Dendritic cell treated with granulocyte-macrophage colony-stimulating factor and Interleukin-4, amounts not matched to agents 40 ng/mL and 50 ng/mL, for 4 days (primary cell): ENCODE results near the gene TTC23L.
A peak's percentile ranks its signal among the peaks of the same experiment; 100 is the strongest.

Source experiments
- H3K27ac Mint-ChIP-seq: one replicate; pipeline ENCODE4 v1.8.0; 2022; ENCODE audit warnings: mild to moderate bottlenecking, mixed read lengths
- H3K27me3 Mint-ChIP-seq: one replicate; pipeline ENCODE4 v1.8.0; 2022; ENCODE audit warnings: mild to moderate bottlenecking, mixed read lengths
- H3K36me3 Mint-ChIP-seq: one replicate; pipeline ENCODE4 v1.8.0; 2022; ENCODE audit warnings: low read depth, mixed read lengths
- H3K4me1 Mint-ChIP-seq: one replicate; pipeline ENCODE4 v1.8.0; 2022; ENCODE audit warnings: low read depth, mixed read lengths
- H3K4me3 Mint-ChIP-seq: one replicate; pipeline ENCODE4 v1.8.0; 2022; ENCODE audit warnings: mild to moderate bottlenecking, moderate library complexity, mixed read lengths
- H3K9me3 Mint-ChIP-seq: one replicate; pipeline ENCODE4 v1.8.0; 2022; ENCODE audit warnings: mixed read lengths
- intact Hi-C: fragments of 100-400 bp; cut with micrococcal nuclease; formaldehyde crosslinking; loops from one replicate; pipeline ENCODE4 v1.15.0; 2022

TTC23L gene

DNA sequence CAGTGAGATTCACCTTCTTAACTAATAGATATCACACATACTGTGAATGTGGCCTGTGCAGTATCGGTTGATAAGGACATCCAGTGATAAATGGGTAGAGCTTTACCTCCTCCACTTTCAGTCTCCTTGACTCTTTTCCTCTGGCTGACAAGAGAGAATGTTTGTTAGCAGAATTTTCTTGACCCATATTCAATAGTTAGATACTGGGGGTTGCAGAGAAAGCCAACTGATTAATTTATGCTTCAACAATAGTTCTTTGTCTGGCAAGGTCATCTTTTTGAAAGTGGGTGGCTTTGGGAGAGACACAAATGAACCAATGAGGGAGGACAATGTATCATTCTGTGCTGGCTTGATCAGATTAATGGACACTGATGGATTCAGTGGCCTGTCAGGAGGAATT lies 30.3 kb downstream of the TTC23L start:
- Mint-ChIP-seq H3K27ac (no peak overlapping the region), H3K27me3 (no peaks in the 10 kb centered on the region), H3K36me3 (no peaks in the 10 kb centered on the region), H3K4me3 (no peak overlapping the region), H3K9me3 (no peaks in the 10 kb centered on the region), H3K4me1 (peaks cover 11% of the 10 kb centered on the region)
- intact Hi-C loops, result no loop called here

DNA sequence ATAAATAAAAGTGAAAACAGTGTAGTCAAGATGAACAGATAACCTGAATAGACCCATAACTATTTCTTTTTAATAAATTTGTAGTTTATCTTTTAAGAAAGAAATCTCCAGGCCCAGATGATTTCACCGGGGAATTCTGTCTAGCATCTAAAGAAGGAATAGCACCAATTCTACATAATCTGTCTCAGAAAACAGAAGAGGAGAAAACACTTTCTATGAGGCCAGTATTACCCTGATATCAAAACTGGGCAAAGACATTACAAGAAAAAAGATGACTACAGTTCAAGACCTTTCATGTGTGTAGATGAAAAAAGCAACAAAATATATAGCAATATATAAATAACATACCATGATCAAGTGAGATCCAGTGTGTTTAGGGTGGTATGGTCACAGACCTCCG lies 31.4 kb downstream of the TTC23L start:
- H3K27ac Mint-ChIP-seq, result no peak overlapping the region
- intact Hi-C loops, result no loop called here
- H3K4me1 Mint-ChIP-seq, result peaks cover 7% of the 10 kb centered on the region
- H3K36me3 Mint-ChIP-seq, result no peaks in the 10 kb centered on the region
- H3K4me3 Mint-ChIP-seq, result no peak overlapping the region
- no peaks in the 10 kb centered on the region for H3K27me3 Mint-ChIP-seq
- H3K9me3 Mint-ChIP-seq, result no peaks in the 10 kb centered on the region

DNA sequence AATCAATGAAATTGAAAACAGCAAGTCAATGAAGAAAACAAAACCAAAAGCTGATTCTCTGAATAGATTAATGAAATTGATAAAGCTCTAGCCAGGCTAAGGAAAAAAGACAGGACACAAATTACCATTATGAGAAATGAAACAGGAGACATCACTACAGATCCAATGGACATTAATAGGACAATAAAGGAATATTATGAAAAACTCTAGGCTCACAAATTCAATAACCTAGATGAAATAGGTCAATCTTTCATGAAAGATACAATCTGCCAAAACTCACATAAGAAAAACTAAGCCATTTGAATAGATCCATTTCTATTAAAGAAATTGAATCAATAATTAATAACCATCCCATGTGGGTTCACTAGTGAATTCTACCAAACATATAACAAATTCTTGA lies 37.3 kb downstream of the TTC23L start:
- intact Hi-C loops, result no loop called here
- H3K36me3 Mint-ChIP-seq, result no peaks in the 10 kb centered on the region
- no peaks in the 10 kb centered on the region for H3K27me3 Mint-ChIP-seq
- H3K9me3 Mint-ChIP-seq, result peaks cover 9% of the 10 kb centered on the region
- no peak overlapping the region for H3K4me3 Mint-ChIP-seq
- no peaks in the 10 kb centered on the region for H3K4me1 Mint-ChIP-seq
- no peak overlapping the region for H3K27ac Mint-ChIP-seq

DNA sequence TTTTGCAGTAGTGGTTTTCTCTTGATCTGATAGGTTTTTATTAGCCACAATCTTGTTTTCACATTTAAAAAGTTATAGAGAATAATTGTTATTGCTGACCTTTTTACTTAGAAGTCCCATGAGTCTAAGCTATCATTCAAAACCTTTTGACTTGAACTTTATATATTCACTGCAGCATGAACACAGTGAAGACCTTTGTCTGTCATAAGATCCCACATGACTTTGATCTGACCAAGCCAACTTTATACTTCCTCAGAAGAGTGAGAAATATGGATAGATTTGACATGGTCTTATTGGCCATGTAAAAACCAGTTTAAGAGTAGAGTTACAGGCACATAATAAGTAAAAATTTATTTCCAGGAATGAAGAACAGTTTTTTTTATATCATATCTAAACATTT lies 42.3 kb downstream of the TTC23L start:
- Mint-ChIP-seq H3K27me3 (peaks cover 1% of the 10 kb centered on the region), H3K27ac (no peak overlapping the region), H3K4me1 (no peaks in the 10 kb centered on the region), H3K4me3 (no peak overlapping the region), H3K36me3 (no peaks in the 10 kb centered on the region), H3K9me3 (peaks cover 3% of the 10 kb centered on the region)
- intact Hi-C loops, result no loop called here

DNA sequence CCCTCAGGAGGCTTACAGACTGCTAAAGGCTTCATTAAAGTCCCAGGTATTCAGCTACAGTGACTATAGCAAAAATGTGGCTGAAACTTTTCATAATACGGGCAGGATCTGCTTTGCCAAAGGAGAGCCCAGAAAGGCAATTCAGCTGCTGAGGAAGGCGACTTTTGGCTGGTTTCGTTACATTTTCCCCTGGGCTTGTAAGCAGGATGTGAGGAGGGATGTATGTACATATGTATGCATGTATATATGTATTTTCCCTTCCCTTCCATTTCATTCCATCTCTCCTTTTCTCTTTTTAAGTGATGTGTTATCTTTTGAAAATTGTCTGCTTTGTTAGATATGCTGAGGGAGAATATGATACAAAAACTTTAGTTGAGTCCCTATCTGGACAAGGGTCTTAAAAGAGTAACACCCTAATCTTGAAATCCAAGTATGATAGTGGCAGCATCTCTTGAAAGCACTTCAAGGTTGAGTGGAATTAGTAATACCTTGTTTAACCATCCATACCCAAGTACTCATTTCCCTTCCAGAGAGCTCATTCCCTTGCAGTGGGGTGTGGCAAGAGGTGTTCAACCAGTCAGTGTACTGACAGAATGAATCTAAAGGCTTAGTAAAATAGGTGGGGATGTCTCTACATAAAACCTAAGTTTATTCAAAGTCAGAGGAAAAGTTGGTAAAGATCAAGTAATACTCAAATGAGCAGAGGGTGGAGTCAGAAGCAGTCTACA lies 47.6 kb downstream of the TTC23L start:
- no peak overlapping the region for H3K4me3 Mint-ChIP-seq
- intact Hi-C loops, result no loop called here
- H3K27me3 Mint-ChIP-seq, result peaks cover 1% of the 10 kb centered on the region
- H3K4me1 Mint-ChIP-seq, result no peaks in the 10 kb centered on the region
- H3K9me3 Mint-ChIP-seq, result no peaks in the 10 kb centered on the region
- H3K36me3 Mint-ChIP-seq, result no peaks in the 10 kb centered on the region
- H3K27ac Mint-ChIP-seq, result no peak overlapping the region

DNA sequence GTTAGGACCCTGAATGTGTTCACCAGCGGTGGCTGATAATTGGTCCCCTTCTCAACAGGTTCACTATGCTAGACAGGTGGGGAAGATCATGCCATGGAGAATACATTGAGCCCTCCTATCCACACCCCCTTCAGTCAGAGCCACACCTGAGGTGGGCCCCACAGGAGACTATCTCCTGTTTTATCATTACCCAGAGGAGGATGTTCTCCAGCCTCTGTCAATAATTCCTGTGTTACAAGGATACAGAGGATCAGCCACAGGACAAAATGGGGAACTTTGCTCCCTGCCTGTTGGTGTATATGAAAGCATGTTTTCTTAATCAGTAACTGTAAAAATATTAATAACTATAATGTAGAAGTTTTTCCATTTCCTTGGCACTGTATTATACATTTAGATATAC lies 50.4 kb downstream of the TTC23L start:
- H3K9me3 Mint-ChIP-seq, result no peaks in the 10 kb centered on the region

DNA sequence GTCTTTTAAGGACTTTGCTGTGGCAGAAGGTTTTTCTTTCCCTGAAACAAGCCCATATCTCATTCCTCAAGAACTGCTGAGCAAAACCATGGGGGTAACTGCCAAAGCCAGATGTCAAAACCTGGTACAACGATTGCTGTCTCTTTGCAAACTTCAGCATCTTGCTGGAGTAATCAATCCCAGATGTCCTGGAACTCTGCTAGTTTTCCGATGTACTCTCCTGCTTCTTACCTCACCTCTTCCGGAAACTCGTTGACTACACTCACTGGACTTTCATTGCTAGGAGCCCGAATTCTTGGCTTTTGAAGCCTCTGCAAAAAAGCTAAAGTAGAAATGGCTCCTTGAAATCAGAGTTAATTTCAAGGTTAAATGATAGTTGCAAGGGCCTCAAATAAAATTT lies 53.0 kb downstream of the TTC23L start:
- H3K27ac Mint-ChIP-seq, result no peak overlapping the region
- H3K36me3 Mint-ChIP-seq, result no peaks in the 10 kb centered on the region
- H3K4me3 Mint-ChIP-seq, result no peak overlapping the region
- H3K4me1 Mint-ChIP-seq, result peaks cover 7% of the 10 kb centered on the region
- intact Hi-C loops, result loop anchor here (10.0 kb wide), 1 partner anchor 237 kb away; the partner anchor contains the start of gene RAI14
- no peaks in the 10 kb centered on the region for H3K9me3 Mint-ChIP-seq
- H3K27me3 Mint-ChIP-seq, result no peaks in the 10 kb centered on the region

More for the DNA sequence above, 50.4 kb downstream of the TTC23L start:
- H3K27ac Mint-ChIP-seq, result no peak overlapping the region
- H3K27me3 Mint-ChIP-seq, result peaks cover under 1% of the 10 kb centered on the region
- intact Hi-C loops, result no loop called here
- H3K36me3 Mint-ChIP-seq, result no peaks in the 10 kb centered on the region
- no peak overlapping the region for H3K4me3 Mint-ChIP-seq
- H3K4me1 Mint-ChIP-seq, result peaks cover 7% of the 10 kb centered on the region

DNA sequence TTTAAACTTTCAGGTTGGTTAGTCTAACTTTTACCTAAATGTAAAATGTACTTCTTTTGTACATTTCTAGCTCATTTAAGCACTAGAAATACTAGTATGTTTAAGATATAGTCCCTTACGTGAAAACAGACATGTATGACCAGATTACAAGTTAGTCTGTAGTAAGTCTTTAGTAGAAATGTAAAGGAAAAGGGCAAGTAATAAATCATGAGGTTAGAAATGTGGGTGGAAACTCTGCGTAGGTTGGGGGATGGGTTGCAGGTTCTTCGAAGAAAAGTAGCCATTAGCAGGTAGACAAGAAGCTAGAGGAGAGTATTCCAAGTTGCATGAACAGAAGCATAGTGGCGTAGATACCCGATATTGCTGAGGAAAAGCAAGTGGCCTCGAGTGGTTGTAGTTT lies 53.5 kb downstream of the TTC23L start:
- H3K4me1 Mint-ChIP-seq, result peaks cover 7% of the 10 kb centered on the region
- no peaks in the 10 kb centered on the region for H3K36me3 Mint-ChIP-seq
- H3K27ac Mint-ChIP-seq, result no peak overlapping the region
- intact Hi-C loops, result loop anchor here (10.0 kb wide), 1 partner anchor 238 kb away; the partner anchor contains the start of gene RAI14
- H3K4me3 Mint-ChIP-seq, result no peak overlapping the region
- no peaks in the 10 kb centered on the region for H3K9me3 Mint-ChIP-seq
- H3K27me3 Mint-ChIP-seq, result no peaks in the 10 kb centered on the region

DNA sequence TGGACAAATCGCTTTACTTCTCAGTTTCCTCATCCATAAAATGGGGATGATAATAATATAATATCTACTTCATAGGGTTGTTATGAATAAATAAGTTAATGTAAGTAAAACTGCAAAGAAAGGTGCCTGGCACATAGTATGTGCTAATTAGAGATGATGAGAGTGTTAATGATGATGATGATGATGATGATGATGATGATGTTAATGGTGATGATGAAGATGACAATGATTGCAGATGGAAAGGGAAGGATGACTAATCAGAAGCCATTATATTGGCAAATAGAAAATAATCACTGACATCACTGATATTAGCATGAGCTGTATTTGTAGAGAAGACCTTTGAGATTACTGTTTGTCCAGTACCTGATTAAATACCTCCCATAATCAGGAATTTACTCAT lies 55.8 kb downstream of the TTC23L start:
- H3K36me3 Mint-ChIP-seq, result no peaks in the 10 kb centered on the region

DNA sequence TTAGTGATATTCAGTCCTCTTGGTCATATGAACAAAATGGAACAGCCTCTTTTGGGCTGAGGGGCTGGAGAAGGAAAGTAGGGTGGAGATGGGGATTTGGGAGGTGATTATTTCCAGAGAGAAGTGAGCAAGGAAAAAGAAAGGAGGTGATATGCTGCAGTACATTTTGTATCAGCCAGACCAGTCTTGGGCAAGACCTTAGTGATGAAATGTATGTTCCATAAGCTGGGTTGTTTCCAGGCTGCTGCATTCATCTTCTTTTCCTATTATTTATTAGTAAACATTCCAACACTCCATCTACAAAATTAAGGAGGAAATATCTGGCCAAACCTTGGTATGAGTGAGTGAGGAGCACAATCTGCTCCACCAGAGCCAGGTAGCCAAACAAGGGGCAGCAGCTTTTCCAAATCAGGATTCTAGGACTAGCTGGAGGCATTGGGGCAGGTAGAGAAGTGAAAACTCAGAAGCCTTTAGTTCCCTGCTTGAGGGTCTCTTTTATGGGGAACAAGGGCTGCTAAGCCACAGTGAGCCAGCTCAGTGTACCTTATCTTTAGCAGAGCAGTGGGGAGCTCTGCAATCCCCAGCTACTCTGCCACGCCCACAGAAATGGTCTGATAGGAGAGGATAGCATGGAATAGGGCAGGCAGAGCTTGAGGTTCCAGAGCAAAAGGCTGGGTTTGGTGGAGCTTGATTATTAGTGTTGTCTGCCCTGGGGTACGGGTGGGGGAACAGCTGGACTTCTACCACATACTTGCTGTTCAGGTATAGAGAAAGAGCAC lies 56.9 kb downstream of the TTC23L start:
- H3K4me1 Mint-ChIP-seq, result peaks cover 7% of the 10 kb centered on the region

More for the DNA sequence above, 55.8 kb downstream of the TTC23L start:
- intact Hi-C loops, result loop anchor here (5.0 to 10.0 kb wide), 2 partner anchors 240 to 422 kb away; partner anchors contain the start of gene RAI14
- Mint-ChIP-seq H3K4me3 (no peak overlapping the region), H3K27me3 (no peaks in the 10 kb centered on the region), H3K9me3 (no peaks in the 10 kb centered on the region), H3K4me1 (peaks cover 7% of the 10 kb centered on the region), H3K27ac (no peak overlapping the region)

DNA sequence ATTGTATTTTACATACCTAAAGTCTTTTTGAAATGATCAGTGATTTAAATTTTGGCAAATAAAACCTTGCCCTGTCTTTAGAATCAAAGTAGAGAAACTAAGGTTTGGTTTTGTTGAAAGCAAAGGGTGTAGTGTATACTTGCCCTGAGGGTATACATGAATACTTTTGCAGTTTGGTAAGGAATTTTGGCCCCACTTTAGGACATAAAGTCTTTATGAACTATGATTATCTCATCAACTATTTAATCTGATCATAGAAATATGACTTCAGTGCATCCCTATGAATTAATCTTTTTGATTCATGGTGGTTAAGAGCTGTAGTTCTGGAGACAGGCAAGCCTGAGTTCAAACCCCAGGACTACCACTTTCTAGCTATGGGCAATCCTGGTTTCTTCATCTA lies 58.7 kb downstream of the TTC23L start:
- H3K36me3 Mint-ChIP-seq, result peaks cover 7% of the 10 kb centered on the region
- H3K9me3 Mint-ChIP-seq, result no peaks in the 10 kb centered on the region
- intact Hi-C loops, result loop anchor here (1.0 to 10.0 kb wide), 4 partner anchors 243 to 425 kb away; partner anchors contain the start of gene RAI14
- no peak overlapping the region for H3K27ac Mint-ChIP-seq
- H3K27me3 Mint-ChIP-seq, result no peaks in the 10 kb centered on the region
- H3K4me3 Mint-ChIP-seq, result no peak overlapping the region
- H3K4me1 Mint-ChIP-seq, result peaks cover 7% of the 10 kb centered on the region

More for the DNA sequence above, 56.9 kb downstream of the TTC23L start:
- intact Hi-C loops, result loop anchor here (5.0 to 10.0 kb wide), 2 partner anchors 241 to 424 kb away; partner anchors contain the start of gene RAI14
- Mint-ChIP-seq H3K27me3 (no peaks in the 10 kb centered on the region), H3K9me3 (no peaks in the 10 kb centered on the region), H3K27ac (peak overlapping the region; percentile 31), H3K4me3 (no peak overlapping the region), H3K36me3 (no peaks in the 10 kb centered on the region)

DNA sequence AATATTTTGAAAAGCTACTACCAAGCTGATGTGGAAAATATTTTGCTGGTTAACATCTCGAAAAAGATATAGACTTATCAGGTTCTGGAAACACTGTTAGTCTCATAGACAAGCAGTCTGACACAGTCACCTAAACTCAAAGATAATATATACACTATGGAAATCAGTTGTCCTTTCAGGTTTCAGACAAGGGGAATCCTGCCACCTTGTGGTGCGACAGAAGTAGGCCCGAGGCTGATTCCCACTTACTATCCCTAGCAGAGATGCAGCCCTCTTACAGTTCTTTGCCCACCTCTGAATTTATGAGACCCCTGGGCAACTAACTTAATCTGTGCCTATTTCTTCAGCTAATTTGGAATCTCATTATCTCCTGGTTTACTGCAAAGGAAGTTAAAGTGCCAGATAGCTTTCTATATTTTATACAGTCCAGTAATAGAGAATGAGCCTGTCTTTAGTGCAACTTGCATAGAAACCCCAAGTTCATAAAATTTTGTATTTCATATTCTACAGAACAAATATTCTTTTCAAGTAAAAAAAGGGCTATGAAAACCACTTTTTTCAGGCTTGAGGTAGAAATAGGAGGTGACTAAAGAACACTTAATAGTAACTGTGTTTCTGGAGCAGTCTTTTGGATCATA lies 59.4 kb downstream of the TTC23L start:
- Mint-ChIP-seq H3K4me1 (peaks cover 6% of the 10 kb centered on the region), H3K27me3 (no peaks in the 10 kb centered on the region), H3K36me3 (peaks cover 12% of the 10 kb centered on the region), H3K4me3 (no peak overlapping the region), H3K27ac (no peak overlapping the region), H3K9me3 (no peaks in the 10 kb centered on the region)
- intact Hi-C loops, result loop anchor here (1.0 to 10.0 kb wide), 4 partner anchors 244 to 426 kb away; partner anchors contain the start of gene RAI14

DNA sequence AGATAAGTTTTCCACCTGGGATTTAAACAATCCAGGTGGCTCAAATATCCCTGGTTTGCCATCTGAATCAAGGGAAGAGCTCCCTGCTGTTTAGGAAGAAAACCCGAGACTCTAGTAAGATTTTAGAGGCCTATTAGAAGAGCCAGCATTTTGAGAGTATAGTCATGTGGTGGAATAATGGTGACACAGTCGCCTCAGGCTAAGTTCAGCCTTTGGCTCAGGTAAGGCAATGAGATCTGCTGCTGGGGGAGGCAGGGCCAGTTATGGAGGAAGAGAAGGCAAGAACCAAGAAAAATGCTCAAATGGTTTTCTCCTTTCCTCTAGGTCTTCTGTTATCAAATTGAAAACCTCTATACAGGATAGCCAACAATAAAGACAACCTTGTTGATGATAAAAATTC lies 60.1 kb downstream of the TTC23L start:
- Mint-ChIP-seq H3K4me1 (no peaks in the 10 kb centered on the region), H3K27me3 (no peaks in the 10 kb centered on the region), H3K4me3 (no peak overlapping the region), H3K9me3 (no peaks in the 10 kb centered on the region), H3K36me3 (peaks cover 14% of the 10 kb centered on the region), H3K27ac (no peak overlapping the region)
- intact Hi-C loops, result loop anchor here (5.0 to 10.0 kb wide), 2 partner anchors 244 to 427 kb away; partner anchors contain the start of gene RAI14

DNA sequence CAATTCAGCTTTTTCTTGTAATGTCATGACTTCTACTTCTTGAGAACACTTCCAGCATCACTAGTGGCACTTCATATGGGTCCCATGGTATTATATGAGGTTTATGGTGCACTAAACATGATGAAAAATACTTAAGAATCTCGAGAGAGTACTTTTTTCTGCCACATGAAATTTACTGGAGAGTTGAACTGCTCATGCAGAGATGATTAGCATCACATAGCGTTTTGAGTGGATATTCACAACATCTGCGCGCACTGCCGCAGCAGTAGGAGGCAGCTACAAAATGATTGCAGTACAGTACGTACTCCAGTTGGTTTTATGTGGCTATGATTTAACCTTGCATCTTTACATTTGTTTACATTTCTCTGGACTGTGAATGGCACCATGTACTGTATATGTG lies 61.7 kb downstream of the TTC23L start:
- no peaks in the 10 kb centered on the region for H3K4me1 Mint-ChIP-seq
- no peaks in the 10 kb centered on the region for H3K27me3 Mint-ChIP-seq
- intact Hi-C loops, result no loop called here
- peaks cover 14% of the 10 kb centered on the region for H3K36me3 Mint-ChIP-seq
- no peak overlapping the region for H3K27ac Mint-ChIP-seq
- H3K9me3 Mint-ChIP-seq, result no peaks in the 10 kb centered on the region
- no peak overlapping the region for H3K4me3 Mint-ChIP-seq
